ENCODE measurements around the gene TMEM225B. TPM values are rescaled to one million over a fixed set of nuclear protein-coding genes. Genes with fewer than 3 reads are reported as not detected.

The TMEM225B gene
- total and polyA plus RNA-seq, 4 donors, result 0.10 to 0.28 (median 0.17) TPM; not detected in 1

GRCh38 chr7:99599836-99600235 lies 1.8 kb downstream of the TMEM225B start:
- no peaks in the 10 kb centered on the region for H3K9me3 ChIP-seq (ENCODE audit: control insufficient read depth in 4 of 4, low read length in 3 of 4)
- no peak for TF ChIP-seq HNF4G (IDR thresholded peaks at IDR 0.05)
- no peak for TF ChIP-seq CTCF (IDR thresholded peaks at IDR 0.05; ENCODE audit: low read depth, low read length, missing input control)
- no peak for TF ChIP-seq RXRA (IDR thresholded peaks at IDR 0.05)
- no peak for TF ChIP-seq FOXA2 (IDR thresholded peaks at IDR 0.05)
- no peak for TF ChIP-seq JUND (IDR thresholded peaks at IDR 0.05)
- no peak for TF ChIP-seq GABPA (IDR thresholded peaks at IDR 0.05 in 1 of 2, conservative IDR thresholded peaks at IDR 0.05 in 1 of 2)
- no peaks in the 10 kb centered on the region for H3K36me3 ChIP-seq (ENCODE audit: control insufficient read depth in 4 of 4, insufficient read depth in 3 of 4, low read depth in 1 of 4, low read length in 3 of 4)
- WGBS, result 73% methylated on average over 4 of the region's 4 CpGs
- H3K9ac ChIP-seq (ENCODE audit: low read depth in 1 of 2, low read length in 2 of 2), result no peak overlapping the region
- no peak overlapping the region for H3K4me3 ChIP-seq (ENCODE audit: low read depth in 1 of 3, low read length in 3 of 3)
- no peak for DNase-seq (ENCODE audit: low spot score)
- H3K27me3 ChIP-seq (ENCODE audit: control insufficient read depth in 4 of 4, insufficient read depth in 4 of 4, low read length in 3 of 4), result no peaks in the 10 kb centered on the region
- no peaks in the 10 kb centered on the region for H3K4me1 ChIP-seq (ENCODE audit: control insufficient read depth in 4 of 4, insufficient read depth in 4 of 4, low read length in 3 of 4)
- no peak overlapping the region for H3K27ac ChIP-seq (ENCODE audit: low read depth in 1 of 2, low read length in 2 of 2)

- Histone ChIP-seq H3K9me3 (ENCODE audit: control insufficient read depth in 4 of 4, low read length in 3 of 4) (no peaks in the 10 kb centered on the region), H3K4me1 (ENCODE audit: control insufficient read depth in 4 of 4, insufficient read depth in 4 of 4, low read length in 3 of 4) (no peaks in the 10 kb centered on the region), H3K27me3 (ENCODE audit: control insufficient read depth in 4 of 4, insufficient read depth in 4 of 4, low read length in 3 of 4) (no peaks in the 10 kb centered on the region), H3K36me3 (ENCODE audit: control insufficient read depth in 4 of 4, insufficient read depth in 3 of 4, low read depth in 1 of 4, low read length in 3 of 4) (no peaks in the 10 kb centered on the region), H3K4me3 (ENCODE audit: low read depth in 1 of 3, low read length in 3 of 3) (no peak overlapping the region), H3K9ac (ENCODE audit: low read depth in 1 of 2, low read length in 2 of 2) (no peak overlapping the region), H3K27ac (ENCODE audit: low read depth in 1 of 2, low read length in 2 of 2) (no peak overlapping the region)
- WGBS, result 82% methylated on average over 7 of the region's 7 CpGs
- TF ChIP-seq TAF1 (conservative IDR thresholded peaks at IDR 0.05) (no peak), GABPA (IDR thresholded peaks at IDR 0.05 in 1 of 2, conservative IDR thresholded peaks at IDR 0.05 in 1 of 2) (no peak)
- DNase-seq (ENCODE audit: low spot score), result no peak
Observed at GRCh38 chr7:99601656-99602310, 3.7 kb downstream of the TMEM225B start.

DNA sequence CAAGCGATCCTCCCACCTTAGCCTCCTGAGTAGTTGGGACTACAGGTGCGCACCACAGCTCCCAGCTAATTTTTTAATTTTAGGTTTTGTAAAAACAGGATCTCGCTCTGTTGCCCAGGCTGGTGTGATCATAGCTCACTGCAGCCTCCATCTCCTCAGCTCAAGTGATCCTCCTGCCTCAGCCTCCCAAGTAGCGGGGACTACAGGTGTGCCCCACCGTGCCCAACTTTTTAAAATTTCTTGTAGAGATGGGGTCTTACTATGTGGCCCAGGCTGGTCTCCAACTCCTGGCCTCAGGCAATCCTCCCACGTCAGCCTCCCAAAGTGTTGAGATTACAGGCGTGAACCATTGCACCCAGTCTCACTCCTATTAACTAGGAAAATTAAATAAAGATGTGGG lies 7.5 kb downstream of the TMEM225B start:
- Histone ChIP-seq H3K9ac (ENCODE audit: low read depth in 1 of 2, low read length in 2 of 2) (no peak overlapping the region), H3K4me1 (ENCODE audit: control insufficient read depth in 4 of 4, insufficient read depth in 4 of 4, low read length in 3 of 4) (no peaks in the 10 kb centered on the region), H3K27ac (ENCODE audit: low read depth in 1 of 2, low read length in 2 of 2) (no peak overlapping the region), H3K4me3 (ENCODE audit: low read depth in 1 of 3, low read length in 3 of 3) (no peak overlapping the region), H3K27me3 (ENCODE audit: control insufficient read depth in 4 of 4, insufficient read depth in 4 of 4, low read length in 3 of 4) (no peaks in the 10 kb centered on the region), H3K9me3 (ENCODE audit: control insufficient read depth in 4 of 4, low read length in 3 of 4) (no peaks in the 10 kb centered on the region), H3K36me3 (ENCODE audit: control insufficient read depth in 4 of 4, insufficient read depth in 3 of 4, low read depth in 1 of 4, low read length in 3 of 4) (no peaks in the 10 kb centered on the region)
- no peak for DNase-seq (ENCODE audit: low spot score)
- 96% methylated on average over 7 of the region's 7 CpGs for WGBS
- TF ChIP-seq JUND (IDR thresholded peaks at IDR 0.05) (no peak), RXRA (IDR thresholded peaks at IDR 0.05) (no peak), TAF1 (conservative IDR thresholded peaks at IDR 0.05) (no peak), YY1 (IDR thresholded peaks at IDR 0.05) (no peak), ZBTB33 (IDR thresholded peaks at IDR 0.05) (no peak), EGR1 (IDR thresholded peaks at IDR 0.05; ENCODE audit: low read depth in 2 of 2) (no peak), RAD21 (IDR thresholded peaks at IDR 0.05) (no peak), NR2F2 (IDR thresholded peaks at IDR 0.05) (no peak), FOXA1 (IDR thresholded peaks at IDR 0.05) (no peak), HNF4G (IDR thresholded peaks at IDR 0.05) (no peak), REST (IDR thresholded peaks at IDR 0.05) (no peak), CTCF (IDR thresholded peaks at IDR 0.05; ENCODE audit: low read depth, low read length, missing input control) (no peak), SP1 (IDR thresholded peaks at IDR 0.05) (no peak), GABPA (IDR thresholded peaks at IDR 0.05 in 1 of 2, conservative IDR thresholded peaks at IDR 0.05 in 1 of 2) (no peak), FOXA2 (IDR thresholded peaks at IDR 0.05) (no peak), ATF3 (IDR thresholded peaks at IDR 0.05) (no peak)
- TF ChIP-seq, protein P1, sequence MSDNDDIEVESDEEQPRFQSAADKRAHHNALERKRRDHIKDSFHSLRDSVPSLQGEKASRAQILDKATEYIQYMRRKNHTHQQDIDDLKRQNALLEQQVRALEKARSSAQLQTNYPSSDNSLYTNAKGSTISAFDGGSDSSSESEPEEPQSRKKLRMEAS (IDR thresholded peaks at IDR 0.05), result no peak
